Measurements from ENCODE around the gene PCYT1A.
"Not testable (repeated sequence)": the region's sequence is repeated elsewhere in the genome, so short reads cannot be mapped to it uniquely, and the experiment has no call there.

PCYT1A gene

DNA sequence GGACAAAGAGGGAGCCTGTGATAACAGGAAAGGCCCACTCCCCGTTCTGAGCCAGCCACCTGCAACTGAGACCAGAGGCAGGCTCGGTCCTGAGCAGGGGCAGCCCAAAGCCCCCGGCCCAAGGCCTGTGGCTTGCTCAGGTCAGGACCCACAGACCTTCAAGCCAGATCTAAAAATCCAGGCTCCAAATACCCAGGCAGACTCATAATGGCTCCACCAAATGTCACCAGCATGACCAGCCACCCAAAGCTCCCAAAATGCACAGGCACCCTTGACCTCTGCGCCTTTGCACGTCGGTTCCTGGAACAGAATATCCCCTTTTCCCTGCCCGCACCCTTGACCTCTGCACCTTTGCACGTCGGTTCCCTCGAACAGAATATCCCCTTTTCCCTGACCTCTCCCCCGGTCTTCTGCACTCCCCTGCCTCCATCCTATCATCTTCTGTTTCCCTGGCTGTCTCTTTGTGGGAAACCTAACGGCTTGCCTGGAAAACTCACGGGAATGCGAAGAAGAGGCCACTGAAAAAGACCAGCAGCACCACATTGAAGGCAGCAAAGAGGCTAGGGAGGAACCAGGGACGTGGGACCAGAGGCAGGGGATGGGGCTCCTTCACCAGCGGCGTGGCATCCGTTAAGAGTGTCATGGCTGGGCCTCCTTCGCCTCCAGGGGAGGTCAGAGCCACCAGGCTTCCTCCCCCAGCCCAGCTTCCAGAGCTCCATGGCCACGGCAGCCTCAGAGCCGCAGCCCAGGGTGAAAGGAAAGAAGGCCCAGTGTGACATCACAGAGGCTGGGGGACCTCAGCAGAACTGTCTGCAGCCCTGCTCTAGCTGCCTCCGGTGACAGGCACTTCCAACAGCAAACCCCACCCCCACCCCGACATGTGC lies 76.6 kb downstream of the PCYT1A start, which contains the start of gene ZDHHC19:
ZDHHC19 (minus strand) TSS at position 728 of the 884 bp plus-strand sequence; CDS start at position 643, 85 bp downstream.
- DNase-seq, result no peak

GRCh38 chr3:196209944-196210672 lies 77.4 kb downstream of the PCYT1A start:
- DNase-seq, result not testable (repeated sequence)

DNA sequence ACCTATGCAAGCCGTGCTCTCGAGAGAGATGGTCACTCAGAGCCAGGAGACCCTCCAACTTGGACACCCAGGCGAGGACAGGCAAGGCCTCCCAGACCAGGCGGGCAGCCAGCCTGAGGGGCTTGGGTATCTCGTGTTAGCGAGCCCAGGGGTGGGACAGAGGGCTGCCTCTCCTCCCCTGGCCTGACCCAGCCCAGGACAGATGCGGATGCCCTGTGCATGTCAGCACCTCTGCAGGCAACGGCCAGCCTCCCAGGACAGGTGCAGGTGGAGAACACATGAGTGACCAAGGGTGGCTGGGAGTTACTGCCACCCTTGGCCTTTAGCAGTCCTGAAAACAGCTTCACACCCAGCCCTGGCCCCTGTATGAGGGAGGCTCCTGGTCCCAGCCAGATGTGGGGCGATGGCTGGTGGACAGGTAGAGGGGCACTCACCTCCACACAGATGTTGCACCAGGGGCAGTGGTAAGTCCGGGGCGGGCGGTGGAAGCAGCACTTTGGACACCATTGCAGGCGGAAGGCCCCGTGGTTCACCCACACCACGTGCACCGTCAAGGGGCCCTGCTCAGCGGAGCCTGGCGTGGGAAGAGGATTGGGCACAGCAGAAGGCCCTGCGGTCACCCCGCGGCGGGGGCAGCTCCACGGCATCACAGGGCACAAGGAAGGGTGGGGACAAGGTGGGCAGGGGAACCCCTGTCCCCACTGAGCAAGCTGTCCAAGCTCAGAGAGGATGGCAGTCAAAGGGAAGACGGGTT lies 78.4 kb downstream of the PCYT1A start:
- no peak for DNase-seq

DNA sequence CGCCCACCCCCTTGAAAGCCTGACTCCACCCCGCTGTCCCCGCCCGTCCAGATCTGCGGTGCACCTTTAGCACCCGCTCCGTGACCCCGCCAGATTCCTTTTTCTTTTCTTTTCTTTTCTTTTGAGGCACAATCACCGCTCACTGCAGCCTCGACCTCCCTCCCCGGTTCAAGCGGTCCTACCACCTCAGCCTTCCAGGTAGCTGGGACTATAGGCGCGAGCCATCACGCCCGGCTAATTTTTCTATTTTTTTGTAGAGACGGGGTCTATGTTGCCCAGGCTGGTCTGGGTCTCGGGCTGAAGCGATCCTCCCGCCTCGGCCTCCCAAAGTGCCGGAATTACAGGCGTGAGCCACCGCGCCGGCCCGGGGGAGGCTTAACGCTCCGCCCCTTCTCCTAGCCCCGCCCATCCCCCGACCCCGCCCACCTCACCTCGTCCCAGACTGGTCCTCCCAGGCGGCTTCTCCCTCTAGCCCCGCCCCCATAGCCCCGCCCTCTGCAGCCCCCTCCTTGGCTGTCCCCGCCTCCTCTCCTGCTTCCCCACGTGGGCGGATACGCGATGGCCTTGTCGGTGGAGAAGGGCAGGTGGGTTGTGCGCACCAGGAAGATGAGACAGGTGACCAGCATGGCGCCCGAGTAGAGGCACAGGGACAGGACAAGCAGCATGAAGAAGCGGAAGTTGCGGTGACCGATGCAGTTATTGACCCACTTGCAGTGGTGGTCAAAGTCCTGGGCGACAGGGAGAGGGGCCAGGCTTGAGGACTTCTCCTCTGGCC lies 79.5 kb downstream of the PCYT1A start:
- DNase-seq, result no peak

- no peak for DNase-seq
Observed at GRCh38 chr3:196207159-196207832, 80.2 kb downstream of the PCYT1A start.

DNA sequence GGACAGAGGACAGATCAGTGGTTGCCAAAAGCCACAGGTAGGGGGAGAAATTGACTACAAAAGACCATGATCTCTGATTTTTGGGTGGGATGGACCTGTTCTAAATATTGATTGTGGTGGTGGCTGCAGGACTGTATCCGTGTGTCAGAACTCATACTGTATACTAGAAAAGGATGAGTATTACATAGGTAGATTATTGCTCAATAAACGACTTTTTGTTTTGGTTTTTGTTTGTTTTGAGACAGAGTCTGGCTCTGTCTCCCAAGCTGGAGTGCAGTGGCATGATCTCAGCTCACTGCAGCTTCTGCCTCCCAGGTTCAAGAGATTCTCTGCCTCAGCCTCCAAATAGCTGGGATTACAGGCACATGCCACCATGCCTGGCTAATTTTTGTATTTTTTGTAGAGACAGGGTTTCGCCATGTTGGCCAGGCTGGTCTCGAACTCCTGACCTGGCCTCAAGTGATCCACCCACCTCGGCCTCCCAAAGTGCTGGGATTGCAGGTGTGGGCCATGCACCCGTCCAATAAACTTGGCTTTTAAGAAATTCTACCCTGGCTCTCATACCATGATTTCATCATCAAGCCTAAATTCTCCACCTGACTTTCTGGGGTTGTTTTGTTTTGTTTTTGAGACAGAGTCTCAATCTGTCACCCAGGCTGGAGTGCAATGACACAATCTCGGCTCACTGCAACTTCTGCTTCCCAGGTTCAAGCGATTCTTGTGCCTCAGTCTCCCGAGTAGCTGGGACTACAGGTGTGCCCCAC lies 81.9 kb downstream of the PCYT1A start:
- not testable (repeated sequence) for DNase-seq

- DNase-seq, result no peak
Observed at GRCh38 chr3:196203846-196204245, 83.7 kb downstream of the PCYT1A start.

DNA sequence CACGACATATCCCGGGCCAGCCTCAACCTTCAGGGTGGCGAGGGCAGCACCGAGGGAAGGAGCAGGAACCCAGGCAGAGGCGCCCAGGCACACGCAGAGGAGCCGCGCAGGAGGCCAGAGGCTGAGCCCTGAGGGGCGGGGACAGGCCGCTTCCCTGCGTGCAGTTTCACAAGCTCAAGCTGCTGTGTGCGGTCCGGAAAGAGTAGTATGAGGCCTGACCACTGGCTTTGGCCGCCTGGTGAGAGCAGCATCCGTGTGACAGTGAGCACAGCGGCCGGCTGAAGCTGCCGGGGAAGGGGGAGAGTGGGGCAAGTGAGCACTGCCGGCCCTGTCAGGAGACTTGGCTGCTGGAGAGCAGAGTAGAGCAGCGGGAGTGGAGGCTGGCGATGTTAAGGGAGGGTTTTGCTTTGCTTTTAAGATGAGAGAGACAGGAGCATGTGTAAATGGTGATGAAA lies 85.0 kb downstream of the PCYT1A start:
- no peak for DNase-seq

DNA sequence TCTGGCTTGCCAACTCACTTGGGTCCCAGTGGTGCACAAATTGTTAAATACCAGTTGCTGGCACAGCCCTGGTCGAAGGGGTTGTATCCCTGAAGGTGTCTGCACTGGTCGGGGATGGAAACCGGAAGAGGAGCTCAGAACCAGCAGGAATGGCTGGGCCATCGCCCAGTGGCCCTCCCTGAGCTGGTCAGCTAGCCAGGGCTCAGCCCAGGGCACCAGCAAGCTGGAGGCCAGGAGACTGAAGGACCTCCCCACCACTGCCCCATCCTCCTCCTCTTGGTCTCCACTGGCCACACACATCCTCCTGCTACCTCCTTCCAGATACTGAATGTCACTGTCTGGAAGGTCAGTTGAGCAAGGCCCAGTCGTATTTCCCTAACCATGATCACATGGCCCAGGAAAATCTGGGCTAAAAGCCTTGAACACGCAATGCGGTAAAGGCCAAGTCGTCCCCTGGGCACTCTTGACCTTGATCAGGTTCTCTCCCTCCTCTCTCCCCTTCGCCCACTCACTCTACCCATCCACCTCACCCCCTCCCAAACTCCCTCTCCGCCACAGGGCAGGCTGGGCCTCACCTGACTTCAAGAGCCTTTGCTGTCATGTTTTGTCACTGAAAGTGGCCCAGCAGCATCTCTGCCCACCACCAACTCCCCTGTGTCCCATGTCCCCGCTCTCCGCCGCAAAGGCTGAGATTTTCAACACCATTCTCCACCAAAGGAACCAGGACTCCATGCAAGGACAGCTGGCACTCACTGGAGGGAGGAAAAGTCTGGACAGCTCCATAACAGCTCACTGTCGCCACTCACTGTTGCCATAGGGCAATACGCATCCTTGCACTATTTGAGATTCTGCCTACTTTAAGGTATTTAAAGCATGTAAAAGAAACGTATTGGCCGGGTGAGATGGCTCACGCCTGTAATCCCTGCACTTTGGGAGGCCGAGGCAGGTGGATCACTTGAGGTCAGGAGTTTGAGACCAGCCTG lies 88.5 kb downstream of the PCYT1A start:
- DNase-seq, result no peak

GRCh38 chr3:196198081-196198675 lies 89.3 kb downstream of the PCYT1A start:
- no peak for DNase-seq

DNA sequence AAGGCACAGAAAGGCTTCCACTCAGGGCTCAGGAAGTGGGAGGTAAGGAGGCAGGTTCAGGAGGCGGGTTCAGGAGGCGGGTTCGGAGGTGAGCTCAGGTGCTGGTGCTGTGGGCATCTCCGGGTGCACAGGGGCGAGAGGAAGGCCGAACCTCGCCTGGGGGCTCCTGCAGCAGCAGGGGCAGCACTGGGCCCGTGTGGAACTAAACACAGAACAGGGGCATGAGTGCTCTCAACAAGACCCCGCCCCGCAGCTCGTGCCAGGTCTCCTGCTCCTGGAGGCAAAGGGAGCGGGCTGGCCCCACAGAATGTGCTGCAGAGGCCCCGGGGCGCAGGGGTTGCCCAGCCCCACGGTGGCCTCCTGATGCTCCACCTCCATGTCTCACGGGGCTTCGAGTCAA lies 90.0 kb downstream of the PCYT1A start:
- DNase-seq, result no peak

- no peak for DNase-seq
Observed at GRCh38 chr3:196195664-196196265, 91.8 kb downstream of the PCYT1A start.

- no peak for DNase-seq
Observed at GRCh38 chr3:196194542-196194915, 93.0 kb downstream of the PCYT1A start.

DNA sequence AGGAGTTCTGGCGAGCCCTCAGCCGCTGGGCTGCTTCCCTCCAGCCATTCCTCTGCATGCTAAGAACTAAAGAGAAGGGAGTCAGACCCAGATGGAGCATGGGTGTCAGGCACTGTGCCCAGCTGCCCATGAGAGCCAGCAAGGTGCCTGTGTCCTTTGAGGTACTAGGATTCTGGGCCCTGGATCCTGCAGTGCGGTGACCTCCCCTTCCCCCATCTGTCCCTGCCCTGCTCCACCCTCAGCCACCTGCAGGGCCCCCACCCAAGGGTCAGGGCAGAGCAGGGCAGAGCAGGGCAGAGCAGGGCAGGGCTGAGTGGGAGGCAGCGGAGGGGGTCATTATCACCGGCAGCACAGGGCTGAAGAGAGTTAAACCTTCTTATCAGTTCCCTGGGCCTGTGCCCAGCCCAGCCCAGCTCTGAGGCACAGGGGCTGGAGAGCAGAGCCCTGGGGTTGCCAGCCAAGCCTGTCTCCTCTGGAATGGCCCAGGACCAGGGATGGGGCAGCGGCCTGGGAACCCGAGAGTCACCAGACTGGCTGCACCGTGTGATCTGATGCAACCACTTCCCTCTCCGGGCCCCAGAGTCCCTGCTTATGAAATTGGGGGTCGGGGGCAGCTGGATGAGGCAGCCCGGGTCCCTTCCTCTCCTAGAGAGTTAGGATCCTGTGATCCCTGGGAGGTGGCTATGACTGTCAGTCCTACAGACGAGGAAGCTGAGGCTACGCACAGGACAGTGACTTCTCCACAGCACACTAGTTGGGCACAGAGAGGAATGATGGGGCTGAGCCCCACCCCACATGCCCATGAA lies 93.6 kb downstream of the PCYT1A start:
- no peak for DNase-seq

DNA sequence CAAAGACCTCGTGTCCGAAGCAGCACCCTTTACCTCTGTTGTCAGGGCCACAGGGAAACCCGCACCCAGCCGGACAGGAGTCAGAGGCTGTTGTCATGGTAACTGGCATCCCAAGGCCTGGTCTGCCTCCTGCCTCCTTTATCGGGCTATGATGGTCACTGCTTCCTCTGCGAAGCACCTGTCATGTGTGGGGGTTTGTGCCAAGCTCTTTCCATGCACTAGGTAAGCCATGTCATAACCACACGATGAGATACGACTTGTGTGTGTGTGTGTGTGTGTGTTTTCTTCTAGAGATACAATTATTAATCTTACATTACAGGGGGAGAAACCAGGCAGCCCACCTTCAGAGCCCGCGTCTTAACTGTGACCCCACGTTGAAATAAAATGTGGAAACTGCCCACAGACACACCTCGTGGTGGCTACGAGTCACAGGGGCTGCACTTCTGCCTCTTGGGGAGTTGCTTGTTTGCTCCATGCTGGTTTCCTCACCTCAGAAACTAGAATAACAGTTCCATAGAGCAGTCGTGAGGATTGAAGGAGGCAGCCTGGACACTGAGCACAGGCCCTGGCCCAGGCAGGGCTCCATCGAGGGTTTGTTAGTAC lies 94.3 kb downstream of the PCYT1A start:
- no peak for DNase-seq

DNA sequence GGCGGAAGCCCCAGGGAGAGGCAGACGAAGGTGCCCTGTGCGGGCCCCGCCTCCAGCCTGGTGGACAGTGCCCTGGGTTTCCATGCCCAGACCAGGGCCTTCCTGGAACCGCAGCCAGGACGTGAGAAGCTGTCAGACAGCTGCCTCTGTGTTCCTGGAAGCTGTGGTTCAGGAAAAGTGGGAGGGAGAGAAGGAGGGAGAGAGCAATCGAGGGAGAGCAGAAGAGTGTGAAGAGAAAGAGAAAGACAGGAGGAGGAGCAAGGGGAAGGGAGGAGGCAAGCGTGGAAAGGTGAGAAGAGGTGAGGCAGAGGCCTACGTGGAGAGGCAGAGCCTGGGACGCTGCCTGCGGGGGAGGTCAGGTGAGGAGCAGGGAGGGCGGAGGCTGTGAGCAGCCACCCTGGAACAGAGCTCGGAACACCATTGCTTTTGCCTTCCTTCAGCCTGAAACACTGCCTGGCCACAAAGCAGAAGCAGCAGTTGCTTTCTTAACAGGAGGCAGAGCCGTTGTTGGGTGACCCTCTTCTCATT lies 94.9 kb downstream of the PCYT1A start:
- no peak for DNase-seq

- no peak for DNase-seq
Observed at GRCh38 chr3:196192036-196192523, 95.4 kb downstream of the PCYT1A start.
